Activated naive CD4-positive, alpha-beta T cell treated with anti-CD3 and anti-CD28 coated beads, Interleukin-2, amount 50 U/mL, for 16 hours (primary cell): Measurements from ENCODE around the gene KRTAP13-3.

ENCODE experiments used
- DNase-seq: peaks from one replicate; pipeline ENCODE4 v3.0.0-alpha.2; 2020

The KRTAP13-3 gene

GRCh38 chr21:30425826-30426225 lies at the start of gene KRTAP13-3:
Gene KRTAP13-3 (minus strand): TSS chr21:30425926. CDS start chr21:30425912, 14 bp downstream.
- no peak for DNase-seq

- no peak for DNase-seq
Measured at GRCh38 chr21:30468900-30469714, 43.4 kb upstream of the KRTAP13-3 start.

GRCh38 chr21:30463713-30464112 lies 38.0 kb upstream of the KRTAP13-3 start:
- DNase-seq, result no peak

- DNase-seq, result no peak
Measured at GRCh38 chr21:30448514-30448913, 22.8 kb upstream of the KRTAP13-3 start.

- no peak for DNase-seq
Measured at GRCh38 chr21:30447056-30447455, 21.3 kb upstream of the KRTAP13-3 start.

- no peak for DNase-seq
Measured at GRCh38 chr21:30444204-30444603, 18.5 kb upstream of the KRTAP13-3 start.

GRCh38 chr21:30443226-30443625 lies 17.5 kb upstream of the KRTAP13-3 start:
- DNase-seq, result no peak

GRCh38 chr21:30439975-30440374 lies 14.2 kb upstream of the KRTAP13-3 start, which contains the start of gene KRTAP15-1:
Gene KRTAP15-1 (plus strand): TSS chr21:30440275. CDS start chr21:30440328, 53 bp downstream.
- no peak for DNase-seq

GRCh38 chr21:30437010-30437565 lies 11.4 kb upstream of the KRTAP13-3 start:
- no peak for DNase-seq

- no peak for DNase-seq
Measured at GRCh38 chr21:30434033-30434631, 8.4 kb upstream of the KRTAP13-3 start.

GRCh38 chr21:30430170-30430655 lies 4.5 kb upstream of the KRTAP13-3 start, which contains the start of gene KRTAP13-4:
Gene KRTAP13-4 (plus strand): TSS chr21:30430220. CDS start chr21:30430276, 56 bp downstream.
- DNase-seq, result no peak

GRCh38 chr21:30426731-30427130 lies 1.0 kb upstream of the KRTAP13-3 start:
- no peak for DNase-seq

GRCh38 chr21:30415993-30416392 lies 9.7 kb downstream of the KRTAP13-3 start:
- DNase-seq, result no peak

GRCh38 chr21:30408782-30409494 lies 16.8 kb downstream of the KRTAP13-3 start:
- no peak for DNase-seq

GRCh38 chr21:30395731-30396130 lies 30.0 kb downstream of the KRTAP13-3 start, which contains the start of gene KRTAP13-1:
Gene KRTAP13-1 (plus strand): TSS chr21:30396031. CDS start chr21:30396087, 56 bp downstream.
- no peak for DNase-seq

GRCh38 chr21:30391492-30392025 lies 34.2 kb downstream of the KRTAP13-3 start:
- no peak for DNase-seq

GRCh38 chr21:30382201-30382600 lies 43.5 kb downstream of the KRTAP13-3 start:
- DNase-seq, result no peak
